ENCODE data around the gene KIF1B. TPM values are rescaled to one million over a fixed set of nuclear protein-coding genes. Genes with fewer than 3 reads are reported as not detected.
A peak's percentile ranks its signal among the peaks of the same experiment; 100 is the strongest.
"Not testable (repeated sequence)": the region's sequence is repeated elsewhere in the genome, so short reads cannot be mapped to it uniquely, and the experiment has no call there.

The KIF1B gene
- total and polyA plus RNA-seq, 9 of the 15 experiments (the other 6 are each of a cell fraction or from before 2014, with no cell fraction given), result 2.8 to 19.8 (median 11.9) TPM

DNA sequence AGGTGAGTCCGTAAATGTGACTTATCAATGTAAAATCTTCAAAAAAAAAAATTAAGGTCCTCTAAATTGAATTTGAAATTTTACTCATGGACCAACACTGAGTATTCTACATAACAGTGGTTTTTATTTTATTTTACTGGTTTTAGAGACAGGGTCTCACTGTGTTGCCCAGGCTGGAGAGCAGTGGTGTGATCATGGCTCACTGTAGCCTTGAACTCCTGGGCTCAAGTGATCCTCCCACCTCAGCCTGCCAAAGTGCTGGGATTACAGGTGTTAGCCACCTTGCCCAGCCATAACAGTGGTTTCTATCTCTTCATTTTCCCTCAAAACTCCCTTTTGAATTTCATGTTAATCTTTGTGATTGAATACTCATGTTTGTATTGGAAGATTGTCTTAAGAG lies 205.6 kb downstream of the KIF1B start:
- 88% methylated on average over 1 of the region's 1 CpG for WGBS (ENCODE audit: insufficient coverage, low coverage, missing lambda C conversion rate)
- in situ Hi-C loops (cut with MboI); H3K4me2 ChIP-seq (ENCODE audit: insufficient read depth, low read length); H3K9me1 ChIP-seq (ENCODE audit: control insufficient read depth, insufficient read depth, low read length); DNase-seq (ENCODE audit: extremely low read depth in 1 of 4, low spot score in 3 of 4); H3K4me3 ChIP-seq; H2AFZ ChIP-seq (ENCODE audit: low read depth, low read length); H4K20me1 ChIP-seq (replicated peaks; ENCODE audit: control insufficient read depth, insufficient read depth, low read length); BruUV-seq (replicated peaks); ATAC-seq; H3K9me3 ChIP-seq (replicated peaks; ENCODE audit: control insufficient read depth, insufficient read depth, low read depth, low read length); CTCF ChIA-PET (ENCODE audit: low intra/inter-chr PET ratio); FAIRE-seq; H3K27me3 ChIP-seq (ENCODE audit: control insufficient read depth in 2 of 2, insufficient read depth in 2 of 2, low read length in 2 of 2): not testable (repeated sequence)
- Histone ChIP-seq H3K9ac (ENCODE audit: insufficient read depth in 1 of 2, low read depth in 2 of 2, low read length in 2 of 2) (peak overlapping the region in 1 of 2 experiments; percentile 68; a peak in 2 of 4 replicates), H3K27ac (ENCODE audit: extremely low read depth, low read depth, low read length) (peak overlapping the region; percentile 96), H3K79me2 (ENCODE audit: control insufficient read depth, insufficient read depth, low read length) (peaks cover 12% of the 10 kb centered on the region; the same call in 2 of the 3 replicates), H3K36me3 (ENCODE audit: control insufficient read depth, insufficient read depth, low read length) (peaks cover 95% of the 10 kb centered on the region), H3K4me1 (replicated peaks in 1 of 2; ENCODE audit: control insufficient read depth in 2 of 2, insufficient read depth in 2 of 2, low read length in 2 of 2) (peaks cover 8 to 14% of the 10 kb centered on the region in 2 experiments; a peak in 4 of 5 replicates)
- TF ChIP-seq POLR2H (tag; IDR thresholded peaks at IDR 0.05; ENCODE audit: low read depth) (peak; percentile 36; the same call in 1 of the 2 replicates), ZNF121 (CRISPR knock-in tag; conservative IDR thresholded peaks at IDR 0.05) (peak; percentile 68)
- TF ChIP-seq, protein P1, sequence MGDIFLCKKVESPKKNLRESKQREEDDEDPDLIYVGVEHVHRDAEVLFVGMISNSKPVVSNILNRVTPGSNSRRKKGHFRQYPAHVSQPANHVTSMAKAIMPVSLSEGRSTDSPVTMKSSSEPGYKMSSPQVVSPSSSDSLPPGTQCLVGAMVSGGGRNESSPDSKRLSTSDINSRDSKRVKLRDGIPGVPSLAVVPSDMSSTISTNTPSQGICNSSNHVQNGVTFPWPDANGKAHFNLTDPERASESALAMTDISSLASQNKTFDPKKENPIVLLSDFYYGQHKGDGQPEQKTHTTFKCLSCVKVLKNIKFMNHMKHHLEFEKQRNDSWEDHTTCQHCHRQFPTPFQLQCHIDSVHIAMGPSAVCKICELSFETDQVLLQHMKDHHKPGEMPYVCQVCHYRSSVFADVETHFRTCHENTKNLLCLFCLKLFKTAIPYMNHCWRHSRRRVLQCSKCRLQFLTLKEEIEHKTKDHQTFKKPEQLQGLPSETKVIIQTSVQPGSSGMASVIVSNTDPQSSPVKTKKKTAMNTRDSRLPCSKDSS (IDR thresholded peaks at IDR 0.05; ENCODE audit: low read depth, partially characterized antibody), result peak; percentile 11
- TF ChIP-seq, protein P2, sequence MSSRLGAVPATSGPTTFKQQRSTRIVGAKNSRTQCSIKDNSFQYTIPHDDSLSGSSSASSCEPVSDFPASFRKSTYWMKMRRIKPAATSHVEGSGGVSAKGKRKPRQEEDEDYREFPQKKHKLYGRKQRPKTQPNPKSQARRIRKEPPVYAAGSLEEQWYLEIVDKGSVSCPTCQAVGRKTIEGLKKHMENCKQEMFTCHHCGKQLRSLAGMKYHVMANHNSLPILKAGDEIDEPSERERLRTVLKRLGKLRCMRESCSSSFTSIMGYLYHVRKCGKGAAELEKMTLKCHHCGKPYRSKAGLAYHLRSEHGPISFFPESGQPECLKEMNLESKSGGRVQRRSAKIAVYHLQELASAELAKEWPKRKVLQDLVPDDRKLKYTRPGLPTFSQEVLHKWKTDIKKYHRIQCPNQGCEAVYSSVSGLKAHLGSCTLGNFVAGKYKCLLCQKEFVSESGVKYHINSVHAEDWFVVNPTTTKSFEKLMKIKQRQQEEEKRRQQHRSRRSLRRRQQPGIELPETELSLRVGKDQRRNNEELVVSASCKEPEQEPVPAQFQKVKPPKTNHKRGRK (tag; IDR thresholded peaks at IDR 0.05), result peak; percentile 70; the same call in 1 of the 2 replicates
- intact Hi-C loops (cut with micrococcal nuclease), result loop anchor here (2.0 kb wide), 1 partner anchor 17 kb away; the partner anchor contains the start of gene PGD
- POLR2A ChIA-PET, result interaction anchor here (0.8 to 2.3 kb wide), 10 partner anchors 8 to 206 kb away, joined by 3 to 17 read pairs (median 5); partner anchors contain the start of genes CENPS, DFFA, KIF1B and PGD

DNA sequence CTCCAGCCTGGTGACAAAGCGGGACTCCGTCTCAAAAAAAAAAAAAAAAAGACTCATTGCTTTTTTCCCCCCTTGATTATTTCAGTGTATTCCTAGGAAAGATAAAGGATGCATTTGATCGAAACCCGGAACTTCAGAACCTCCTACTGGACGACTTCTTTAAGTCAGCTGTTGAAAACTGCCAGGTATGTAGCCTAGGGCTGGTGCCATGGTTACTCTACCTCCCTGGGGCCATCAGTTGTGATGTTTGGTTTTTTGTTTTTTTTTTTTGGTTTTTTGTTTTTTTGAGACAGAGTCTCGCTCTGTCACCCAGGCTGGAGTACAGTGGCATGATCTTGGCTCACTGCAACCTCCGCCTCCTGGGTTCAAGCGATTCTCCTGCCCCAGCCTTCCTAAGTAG lies 208.4 kb downstream of the KIF1B start:
- H3K9me3 ChIP-seq (replicated peaks; ENCODE audit: control insufficient read depth, insufficient read depth, low read depth, low read length); BruUV-seq (replicated peaks); H3K27ac ChIP-seq (ENCODE audit: extremely low read depth, low read depth, low read length); H3K4me3 ChIP-seq; intact Hi-C loops (cut with micrococcal nuclease); DNase-seq (ENCODE audit: extremely low read depth in 1 of 4, low spot score in 3 of 4); ATAC-seq; H3K4me2 ChIP-seq (ENCODE audit: insufficient read depth, low read length); in situ Hi-C loops (cut with MboI); H3K79me2 ChIP-seq (ENCODE audit: control insufficient read depth, insufficient read depth, low read length); H3K9me1 ChIP-seq (ENCODE audit: control insufficient read depth, insufficient read depth, low read length); H3K27me3 ChIP-seq (ENCODE audit: control insufficient read depth in 2 of 2, insufficient read depth in 2 of 2, low read length in 2 of 2); FAIRE-seq; H4K20me1 ChIP-seq (replicated peaks; ENCODE audit: control insufficient read depth, insufficient read depth, low read length); H2AFZ ChIP-seq (ENCODE audit: low read depth, low read length); H3K9ac ChIP-seq (ENCODE audit: insufficient read depth in 1 of 2, low read depth in 2 of 2, low read length in 2 of 2): not testable (repeated sequence)
- WGBS (ENCODE audit: insufficient coverage, low coverage, missing lambda C conversion rate), result 95% methylated on average over 7 of the region's 8 CpGs
- CTCF ChIA-PET (ENCODE audit: low intra/inter-chr PET ratio), result interaction anchor here (0.6 kb wide), 1 partner anchor 558 kb away, joined by 5 read pairs; no protein-coding TSS in a partner anchor
- POLR2A ChIA-PET, result interaction anchor here (1.3 to 1.4 kb wide), 3 partner anchors 10 to 42 kb away, joined by 3 to 4 read pairs (median 4); no protein-coding TSS in a partner anchor
- peaks cover 8 to 14% of the 10 kb centered on the region in 2 experiments; a peak in 4 of 5 replicates for H3K4me1 ChIP-seq (replicated peaks in 1 of 2; ENCODE audit: control insufficient read depth in 2 of 2, insufficient read depth in 2 of 2, low read length in 2 of 2)
- H3K36me3 ChIP-seq (ENCODE audit: control insufficient read depth, insufficient read depth, low read length), result peaks cover 77% of the 10 kb centered on the region
